K562 (cell line): ENCODE measurements around the gene CLNK. TPM values are rescaled to one million over a fixed set of nuclear protein-coding genes. Genes with fewer than 3 reads are reported as not detected.

Experiments
- ARHGAP35 ChIP-seq: fragments of 450-650 bp; IDR thresholded peaks from 2 replicates; pipeline ENCODE4 v1.6.1; 2018; ENCODE audit not compliant: partially characterized antibody
- CSDE1 ChIP-seq, 2 experiments: fragments of 450-650 bp; IDR thresholded peaks; 2 replicates each; pipeline ENCODE4 v1.6.1; 2016; ENCODE audit warnings: mild to moderate bottlenecking in 1 of 2
- HNRNPH1 ChIP-seq: fragments of 200-400 bp; formaldehyde crosslinking; optimal IDR thresholded peaks from 2 replicates; pipeline ENCODE3; 2017; ENCODE audit warnings: low read depth, mild to moderate bottlenecking, low read length, moderate library complexity
- HNRNPLL ChIP-seq: fragments of 200-400 bp; formaldehyde crosslinking; IDR thresholded peaks from 2 replicates; pipeline ENCODE4 v1.6.1; 2017; ENCODE audit warnings: low read length, low read depth, mild to moderate bottlenecking; ENCODE audit not compliant: poor library complexity, severe bottlenecking
- SMARCA5 ChIP-seq: fragments of 450-650 bp; IDR thresholded peaks from 2 replicates; pipeline ENCODE4 v1.6.1; 2016
- TOE1 ChIP-seq, 2 experiments: fragments of 450-650 bp in 1 of 2; sonication (generic) in 1 of 2; formaldehyde crosslinking in 1 of 2; IDR thresholded peaks; 2 replicates each; pipeline versions ENCODE4 v1.7.1 to v1.8.0; 2016 to 2022; ENCODE audit warnings: borderline replicate concordance in 2 of 2, mild to moderate bottlenecking in 2 of 2, antibody characterized with exemption in 1 of 2, inconsistent platforms in 1 of 2, low read depth in 1 of 2, missing genetic modification reagents in 1 of 2, moderate library complexity in 1 of 2
- TRIM24 ChIP-seq, 2 experiments: fragments of 450-650 bp; IDR thresholded peaks; 2 replicates each; pipeline ENCODE4 v1.6.1; 2016
- YY1 ChIP-seq, 3 experiments: IDR thresholded peaks; 2 replicates each; pipeline ENCODE4 v1.6.1; 2011; ENCODE audit warnings: low read length in 2 of 3, mild to moderate bottlenecking in 2 of 3, moderate library complexity in 2 of 3, borderline replicate concordance in 1 of 3, control low read depth in 1 of 3, low read depth in 1 of 3; ENCODE audit not compliant: insufficient read depth in 3 of 3, insufficient replicate concordance in 2 of 3, control insufficient read depth in 1 of 3, insufficient read length in 1 of 3; ENCODE audit errors: extremely low read depth in 1 of 3
- ZNF121 ChIP-seq: sonication (generic); formaldehyde crosslinking; conservative IDR thresholded peaks from 2 replicates; pipeline ENCODE4 v1.8.0; 2022; ENCODE audit warnings: missing genetic modification reagents
- ZNF274 ChIP-seq: IDR thresholded peaks from 2 replicates; pipeline ENCODE4 v1.6.1; 2011; ENCODE audit warnings: low read depth, mild to moderate bottlenecking, low read length, moderate library complexity, borderline replicate concordance
- ZNF780A ChIP-seq: fragments of 250-450 bp; sonication (Bioruptor Pico); IDR thresholded peaks from 2 replicates; pipeline ENCODE4 v1.5.0; 2021; ENCODE audit warnings: mild to moderate bottlenecking
- polyA plus RNA-seq, 8 experiments: library from polyadenylated mRNA; depleted of rRNA in 4 of 8; stranded (reverse) in 5 of 8; unstranded in 3 of 8; fragments of >200 nt; fragmentation: Nextera tagmentation in 2 of 8; fragmentation: Illumina TruSeq in 1 of 8; extraction: Ambion mirVana in 2 of 8; extraction: Trizol in 1 of 8; gene quantifications; 2 replicates each; pipeline versions ENCODE4 v1.2.1 to v1.2.3, GENCODE V29; 2011 to 2014; ENCODE audit warnings: inconsistent platforms in 1 of 8, missing spikeins in 1 of 8
- total RNA-seq, 7 experiments: library from RNA; depleted of rRNA in 6 of 7; stranded (reverse); fragments of >200 nt in 6 of 7; fragmentation: Illumina TruSeq in 2 of 7; extraction: Trizol in 2 of 7; gene quantifications; 2 replicates each; pipeline versions ENCODE4 v1.2.1 to v1.2.3, GENCODE V29; 2011 to 2021; ENCODE audit warnings: low replicate concordance in 1 of 7
- TF ChIP-seq, protein P1 (sequence below): fragments of 250-450 bp; sonication (Bioruptor Pico); IDR thresholded peaks from 2 replicates; pipeline ENCODE4 v1.5.0; 2020; ENCODE audit warnings: mild to moderate bottlenecking, borderline replicate concordance
- TF ChIP-seq, protein P2 (sequence below): fragments of 450-650 bp; IDR thresholded peaks from 2 replicates; pipeline ENCODE4 v1.7.0; 2016; ENCODE audit warnings: borderline replicate concordance
- TF ChIP-seq, protein P3 (sequence below): IDR thresholded peaks from 2 replicates; pipeline ENCODE4 v1.6.1; 2014; ENCODE audit warnings: antibody characterized with exemption
- TF ChIP-seq, protein P4 (sequence below): fragments of 450-650 bp; IDR thresholded peaks from 2 replicates; pipeline ENCODE4 v1.6.1; 2016

CLNK gene
- total and polyA plus RNA-seq, 9 of the 15 experiments (the other 6 are each of a cell fraction or from before 2014, with no cell fraction given), result not detected

DNA sequence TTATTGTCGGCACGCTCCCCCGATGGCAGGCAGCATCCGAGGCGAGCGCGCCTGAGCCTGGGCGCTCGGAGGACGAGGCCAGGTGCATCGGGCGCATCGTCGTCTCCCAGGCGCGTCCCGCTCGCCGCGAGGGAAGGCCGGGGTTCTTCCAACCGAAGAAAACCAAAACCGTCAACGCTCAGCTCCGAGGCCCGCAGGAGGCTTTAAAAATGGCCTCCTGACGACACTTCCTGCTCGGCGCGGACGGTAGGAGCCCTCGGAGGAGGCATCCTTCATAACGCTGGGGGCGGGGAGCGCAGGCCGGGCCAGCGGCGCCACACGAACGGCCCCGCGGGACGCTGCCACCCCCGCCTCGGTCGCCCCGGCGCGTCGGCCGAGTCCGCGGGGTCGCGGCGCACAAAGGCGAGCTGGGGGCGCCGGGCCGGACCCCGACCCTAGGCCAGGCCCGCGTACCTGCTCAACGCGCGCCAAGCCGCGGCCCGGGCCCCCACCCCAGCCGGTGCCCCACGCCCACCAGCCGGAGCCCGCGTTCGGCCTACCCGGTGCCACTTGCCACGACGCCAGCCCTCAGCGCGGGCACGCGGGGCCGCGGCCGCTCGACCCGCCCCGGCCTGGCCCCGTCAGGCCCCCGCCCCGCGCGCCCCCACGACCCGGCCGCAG lies 227.8 kb downstream of the CLNK start (continued):
- TF ChIP-seq, protein P1, sequence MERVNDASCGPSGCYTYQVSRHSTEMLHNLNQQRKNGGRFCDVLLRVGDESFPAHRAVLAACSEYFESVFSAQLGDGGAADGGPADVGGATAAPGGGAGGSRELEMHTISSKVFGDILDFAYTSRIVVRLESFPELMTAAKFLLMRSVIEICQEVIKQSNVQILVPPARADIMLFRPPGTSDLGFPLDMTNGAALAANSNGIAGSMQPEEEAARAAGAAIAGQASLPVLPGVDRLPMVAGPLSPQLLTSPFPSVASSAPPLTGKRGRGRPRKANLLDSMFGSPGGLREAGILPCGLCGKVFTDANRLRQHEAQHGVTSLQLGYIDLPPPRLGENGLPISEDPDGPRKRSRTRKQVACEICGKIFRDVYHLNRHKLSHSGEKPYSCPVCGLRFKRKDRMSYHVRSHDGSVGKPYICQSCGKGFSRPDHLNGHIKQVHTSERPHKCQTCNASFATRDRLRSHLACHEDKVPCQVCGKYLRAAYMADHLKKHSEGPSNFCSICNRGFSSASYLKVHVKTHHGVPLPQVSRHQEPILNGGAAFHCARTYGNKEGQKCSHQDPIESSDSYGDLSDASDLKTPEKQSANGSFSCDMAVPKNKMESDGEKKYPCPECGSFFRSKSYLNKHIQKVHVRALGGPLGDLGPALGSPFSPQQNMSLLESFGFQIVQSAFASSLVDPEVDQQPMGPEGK (CRISPR knock-in tag), result no peak
- TF ChIP-seq TOE1 (IDR thresholded peaks at IDR 0.05; ENCODE audit: borderline replicate concordance), result no peak
- TF ChIP-seq TOE1 (CRISPR knock-in tag; IDR thresholded peaks at IDR 0.05; ENCODE audit: borderline replicate concordance, low read depth), result no peak
- peak; percentile 55 to 94 (median 85) for TF ChIP-seq YY1 (IDR thresholded peaks at IDR 0.05; ENCODE audit: borderline replicate concordance in 1 of 3, control insufficient read depth in 1 of 3, extremely low read depth in 1 of 3, insufficient read depth in 3 of 3, insufficient read length in 1 of 3, insufficient replicate concordance in 2 of 3, low read depth in 1 of 3, low read length in 2 of 3)
- TF ChIP-seq ARHGAP35, result no peak
- TF ChIP-seq ZNF121 (CRISPR knock-in tag), result no peak
- no peak for TF ChIP-seq SMARCA5
- TF ChIP-seq, protein P2, sequence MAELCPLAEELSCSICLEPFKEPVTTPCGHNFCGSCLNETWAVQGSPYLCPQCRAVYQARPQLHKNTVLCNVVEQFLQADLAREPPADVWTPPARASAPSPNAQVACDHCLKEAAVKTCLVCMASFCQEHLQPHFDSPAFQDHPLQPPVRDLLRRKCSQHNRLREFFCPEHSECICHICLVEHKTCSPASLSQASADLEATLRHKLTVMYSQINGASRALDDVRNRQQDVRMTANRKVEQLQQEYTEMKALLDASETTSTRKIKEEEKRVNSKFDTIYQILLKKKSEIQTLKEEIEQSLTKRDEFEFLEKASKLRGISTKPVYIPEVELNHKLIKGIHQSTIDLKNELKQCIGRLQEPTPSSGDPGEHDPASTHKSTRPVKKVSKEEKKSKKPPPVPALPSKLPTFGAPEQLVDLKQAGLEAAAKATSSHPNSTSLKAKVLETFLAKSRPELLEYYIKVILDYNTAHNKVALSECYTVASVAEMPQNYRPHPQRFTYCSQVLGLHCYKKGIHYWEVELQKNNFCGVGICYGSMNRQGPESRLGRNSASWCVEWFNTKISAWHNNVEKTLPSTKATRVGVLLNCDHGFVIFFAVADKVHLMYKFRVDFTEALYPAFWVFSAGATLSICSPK, result no peak
- no peak for TF ChIP-seq HNRNPH1
- TF ChIP-seq ZNF274, result no peak
- TF ChIP-seq, protein P3, sequence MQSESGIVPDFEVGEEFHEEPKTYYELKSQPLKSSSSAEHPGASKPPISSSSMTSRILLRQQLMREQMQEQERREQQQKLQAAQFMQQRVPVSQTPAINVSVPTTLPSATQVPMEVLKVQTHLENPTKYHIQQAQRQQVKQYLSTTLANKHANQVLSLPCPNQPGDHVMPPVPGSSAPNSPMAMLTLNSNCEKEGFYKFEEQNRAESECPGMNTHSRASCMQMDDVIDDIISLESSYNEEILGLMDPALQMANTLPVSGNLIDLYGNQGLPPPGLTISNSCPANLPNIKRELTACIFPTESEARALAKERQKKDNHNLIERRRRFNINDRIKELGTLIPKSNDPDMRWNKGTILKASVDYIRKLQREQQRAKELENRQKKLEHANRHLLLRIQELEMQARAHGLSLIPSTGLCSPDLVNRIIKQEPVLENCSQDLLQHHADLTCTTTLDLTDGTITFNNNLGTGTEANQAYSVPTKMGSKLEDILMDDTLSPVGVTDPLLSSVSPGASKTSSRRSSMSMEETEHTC, result no peak
- no peak for TF ChIP-seq TRIM24 (IDR thresholded peaks at IDR 0.05)
- TF ChIP-seq, protein P4, sequence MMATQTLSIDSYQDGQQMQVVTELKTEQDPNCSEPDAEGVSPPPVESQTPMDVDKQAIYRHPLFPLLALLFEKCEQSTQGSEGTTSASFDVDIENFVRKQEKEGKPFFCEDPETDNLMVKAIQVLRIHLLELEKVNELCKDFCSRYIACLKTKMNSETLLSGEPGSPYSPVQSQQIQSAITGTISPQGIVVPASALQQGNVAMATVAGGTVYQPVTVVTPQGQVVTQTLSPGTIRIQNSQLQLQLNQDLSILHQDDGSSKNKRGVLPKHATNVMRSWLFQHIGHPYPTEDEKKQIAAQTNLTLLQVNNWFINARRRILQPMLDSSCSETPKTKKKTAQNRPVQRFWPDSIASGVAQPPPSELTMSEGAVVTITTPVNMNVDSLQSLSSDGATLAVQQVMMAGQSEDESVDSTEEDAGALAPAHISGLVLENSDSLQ, result no peak
- no peak for TF ChIP-seq ZNF780A (CRISPR knock-in tag)
- TF ChIP-seq CSDE1 (IDR thresholded peaks at IDR 0.05), result no peak
- no peak for TF ChIP-seq HNRNPLL
